Keratinocyte (primary cell): ENCODE results near the gene NEGR1. TPM values are rescaled to one million over a fixed set of nuclear protein-coding genes. Genes with fewer than 3 reads are reported as not detected.

Experiments used
- DNase-seq: peaks from one replicate; pipeline ENCODE4 v3.0.0-alpha.2; 2011; ENCODE audit warnings: low read depth, missing footprints, low spot score
- FAIRE-seq: peaks from 2 replicates; lab custom pipeline; 2011; peaks lifted over from hg19 to GRCh38; lab: Jason Lieb, UNC
- H2AFZ ChIP-seq: 2 replicates; pipeline ENCODE4 v1.6.0; 2012; ENCODE audit warnings: low read length, control low read depth, inconsistent platforms; ENCODE audit not compliant: control insufficient read depth
- H3K27ac ChIP-seq: 2 replicates; pipeline ENCODE4 v1.5.1; 2011; ENCODE audit warnings: low read length; ENCODE audit not compliant: control insufficient read depth, insufficient read depth
- H3K27me3 ChIP-seq: 3 replicates; pipeline ENCODE4 v1.6.0; 2011; ENCODE audit warnings: low read length; ENCODE audit not compliant: control insufficient read depth, insufficient read depth; ENCODE audit errors: extremely low read depth
- H3K36me3 ChIP-seq, 2 experiments: 2 replicates in 1 of 2; 3 replicates in 1 of 2; pipeline ENCODE4 v1.5.1; 2011; ENCODE audit warnings: low read length in 2 of 2, mild to moderate bottlenecking in 1 of 2; ENCODE audit not compliant: control insufficient read depth in 2 of 2, insufficient read depth in 2 of 2; ENCODE audit errors: extremely low read depth in 1 of 2
- H3K4me1 ChIP-seq: 3 replicates; pipeline ENCODE4 v1.5.1; 2011; ENCODE audit warnings: low read length; ENCODE audit not compliant: control insufficient read depth, insufficient read depth; ENCODE audit errors: extremely low read depth
- H3K4me2 ChIP-seq: 3 replicates; pipeline ENCODE4 v1.6.0; 2011; ENCODE audit warnings: low read depth, low read length; ENCODE audit not compliant: control insufficient read depth, insufficient read depth; ENCODE audit errors: extremely low read depth
- H3K4me3 ChIP-seq, 3 experiments: fragments of 200-600 bp in 1 of 3; sonication (generic) in 1 of 3; 2 replicates in 2 of 3; 3 replicates in 1 of 3; pipeline ENCODE4 v1.5.1; 2011 to 2016; ENCODE audit warnings: low read length in 3 of 3, mild to moderate bottlenecking in 3 of 3, control low read depth in 2 of 3, inconsistent platforms in 1 of 3, low read depth in 1 of 3, mixed read lengths in 1 of 3, mixed run types in 1 of 3, moderate library complexity in 1 of 3; ENCODE audit not compliant: control insufficient read depth in 2 of 3, insufficient read depth in 2 of 3; ENCODE audit errors: extremely low read depth in 1 of 3
- H3K79me2 ChIP-seq: 2 replicates; pipeline ENCODE4 v1.6.0; 2012; ENCODE audit warnings: low read length; ENCODE audit not compliant: control insufficient read depth, insufficient read depth
- H3K9ac ChIP-seq: 3 replicates; pipeline ENCODE4 v1.6.0; 2011; ENCODE audit warnings: low read length; ENCODE audit not compliant: control insufficient read depth, insufficient read depth; ENCODE audit errors: extremely low read depth
- H3K9me1 ChIP-seq: 3 replicates; pipeline ENCODE4 v1.6.0; 2011; ENCODE audit warnings: low read length; ENCODE audit not compliant: control insufficient read depth, insufficient read depth; ENCODE audit errors: extremely low read depth
- H3K9me3 ChIP-seq: 2 replicates; pipeline ENCODE4 v1.5.1; 2012; ENCODE audit warnings: low read depth, low read length; ENCODE audit not compliant: control insufficient read depth
- H4K20me1 ChIP-seq: 3 replicates; pipeline ENCODE4 v1.6.0; 2011; ENCODE audit warnings: low read length; ENCODE audit not compliant: control insufficient read depth, insufficient read depth; ENCODE audit errors: extremely low read depth
- EZH2 ChIP-seq: IDR thresholded peaks from one replicate; pipeline ENCODE4 v1.6.1; 2012; ENCODE audit warnings: inconsistent platforms, mild to moderate bottlenecking, low read length, moderate library complexity
- dilution Hi-C: fragments of 300-500 bp; cut with MboI; formaldehyde crosslinking; loops from one replicate; pipeline ENCODE4 v1.7.0; 2020; ENCODE audit warnings: low sequenced_read_pairs; ENCODE audit not compliant: extremely low pct_ligation_motif_present
- polyA plus RNA-seq, 5 experiments: library from polyadenylated mRNA; depleted of rRNA in 3 of 5; stranded (reverse) in 3 of 5; stranded (forward) in 1 of 5; unstranded in 1 of 5; fragments of >200 nt; gene quantifications; 1 replicate in 1 of 5; 2 replicates in 3 of 5; 3 replicates in 1 of 5; pipeline versions ENCODE4 v1.2.1 to v1.2.3, GENCODE V29; 2011 to 2012; ENCODE audit warnings: missing spikeins in 2 of 5, low read depth in 1 of 5, low replicate concordance in 1 of 5
- TF ChIP-seq, protein P1 (sequence below), 3 experiments: IDR thresholded peaks in 1 of 3; conservative IDR thresholded peaks in 1 of 3; optimal IDR thresholded peaks in 1 of 3; 2 replicates in 2 of 3; 3 replicates in 1 of 3; pipeline versions ENCODE3 to v1.5.1; 2011; ENCODE audit warnings: low read length in 3 of 3, mild to moderate bottlenecking in 3 of 3, moderate library complexity in 2 of 3, control low read depth in 1 of 3, inconsistent platforms in 1 of 3; ENCODE audit not compliant: insufficient read depth in 2 of 3; ENCODE audit errors: extremely low read depth in 1 of 3

NEGR1 gene
- polyA plus RNA-seq, 1 donor (not counting 4 experiments of a cell fraction or from before 2014, with no cell fraction given) = 1.6 TPM

GRCh38 chr1:71987181-71987580 is 295.2 kb downstream of the NEGR1 start:
- Histone ChIP-seq H3K36me3 (no peaks in the 10 kb centered on the region), H3K9me1 (no peaks in the 10 kb centered on the region), H3K4me1 (no peaks in the 10 kb centered on the region), H4K20me1 (no peaks in the 10 kb centered on the region), H3K9me3 (no peaks in the 10 kb centered on the region), H3K9ac (no peak overlapping the region), H3K79me2 (no peaks in the 10 kb centered on the region), H2AFZ (no peak overlapping the region), H3K4me3 (no peak overlapping the region), H3K27me3 (no peaks in the 10 kb centered on the region), H3K4me2 (no peak overlapping the region), H3K27ac (no peak overlapping the region)
- dilution Hi-C loops = no loop called here
- DNase-seq (no peak), FAIRE-seq (no peak)
- TF ChIP-seq EZH2 = no peak
- TF ChIP-seq, protein P1, sequence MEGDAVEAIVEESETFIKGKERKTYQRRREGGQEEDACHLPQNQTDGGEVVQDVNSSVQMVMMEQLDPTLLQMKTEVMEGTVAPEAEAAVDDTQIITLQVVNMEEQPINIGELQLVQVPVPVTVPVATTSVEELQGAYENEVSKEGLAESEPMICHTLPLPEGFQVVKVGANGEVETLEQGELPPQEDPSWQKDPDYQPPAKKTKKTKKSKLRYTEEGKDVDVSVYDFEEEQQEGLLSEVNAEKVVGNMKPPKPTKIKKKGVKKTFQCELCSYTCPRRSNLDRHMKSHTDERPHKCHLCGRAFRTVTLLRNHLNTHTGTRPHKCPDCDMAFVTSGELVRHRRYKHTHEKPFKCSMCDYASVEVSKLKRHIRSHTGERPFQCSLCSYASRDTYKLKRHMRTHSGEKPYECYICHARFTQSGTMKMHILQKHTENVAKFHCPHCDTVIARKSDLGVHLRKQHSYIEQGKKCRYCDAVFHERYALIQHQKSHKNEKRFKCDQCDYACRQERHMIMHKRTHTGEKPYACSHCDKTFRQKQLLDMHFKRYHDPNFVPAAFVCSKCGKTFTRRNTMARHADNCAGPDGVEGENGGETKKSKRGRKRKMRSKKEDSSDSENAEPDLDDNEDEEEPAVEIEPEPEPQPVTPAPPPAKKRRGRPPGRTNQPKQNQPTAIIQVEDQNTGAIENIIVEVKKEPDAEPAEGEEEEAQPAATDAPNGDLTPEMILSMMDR (optimal IDR thresholded peaks at IDR 0.05 in 1 of 3, IDR thresholded peaks at IDR 0.05 in 1 of 3, conservative IDR thresholded peaks at IDR 0.05 in 1 of 3; ENCODE audit: extremely low read depth in 1 of 3, insufficient read depth in 2 of 3, low read length in 3 of 3) = no peak

DNA sequence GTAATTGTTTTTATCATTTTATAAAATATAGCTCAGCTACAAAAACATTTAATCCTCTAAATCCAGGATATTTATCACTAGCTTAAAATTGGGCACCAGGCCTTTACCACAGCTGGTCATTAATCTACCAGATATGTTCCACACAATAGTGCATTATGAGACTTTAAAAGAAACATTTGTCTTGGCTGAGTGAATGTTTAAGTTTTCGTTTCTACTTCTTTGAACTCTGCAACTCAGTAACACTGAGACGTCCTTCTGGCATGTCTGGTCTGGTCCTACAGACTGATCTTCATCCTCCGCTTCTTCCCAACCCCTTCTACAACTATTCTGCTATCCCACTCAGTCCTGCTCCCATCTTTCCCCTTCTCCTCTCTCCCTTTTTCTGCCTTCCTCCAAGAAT is 296.2 kb downstream of the NEGR1 start:
- TF ChIP-seq, protein P1 (optimal IDR thresholded peaks at IDR 0.05 in 1 of 3, IDR thresholded peaks at IDR 0.05 in 1 of 3, conservative IDR thresholded peaks at IDR 0.05 in 1 of 3; ENCODE audit: extremely low read depth in 1 of 3, insufficient read depth in 2 of 3, low read length in 3 of 3) = no peak
- TF ChIP-seq EZH2 = no peak
- Histone ChIP-seq H3K4me1 (no peaks in the 10 kb centered on the region), H3K27me3 (no peaks in the 10 kb centered on the region), H3K9me1 (no peaks in the 10 kb centered on the region), H3K36me3 (no peaks in the 10 kb centered on the region), H3K9me3 (no peaks in the 10 kb centered on the region), H4K20me1 (no peaks in the 10 kb centered on the region), H3K79me2 (no peaks in the 10 kb centered on the region), H3K4me2 (no peak overlapping the region), H3K4me3 (no peak overlapping the region), H3K27ac (no peak overlapping the region), H2AFZ (no peak overlapping the region), H3K9ac (no peak overlapping the region)
- FAIRE-seq = no peak
- no peak for DNase-seq
- dilution Hi-C loops = no loop called here
